Measurements from ENCODE around the gene NIPBL. TPM values are rescaled to one million over a fixed set of nuclear protein-coding genes. Genes with fewer than 3 reads are reported as not detected.
A peak's percentile ranks its signal among the peaks of the same experiment; 100 is the strongest.
"Not testable (repeated sequence)": the region's sequence is repeated elsewhere in the genome, so short reads cannot be mapped to it uniquely, and the experiment has no call there.

The NIPBL gene
- total and polyA plus RNA-seq, 4 experiments from 2014 or later: 3.8 to 110 (median 74.4) TPM

GRCh38 chr5:37090123-37090726 lies 213.7 kb downstream of the NIPBL start:
- Mint-ChIP-seq H3K36me3 (peaks cover 8 to 36% of the 10 kb centered on the region in 2 donors), H3K9me3 (peaks cover 0 to 4% (median 0%) of the 10 kb centered on the region in 8 donors), H3K27ac (no peak overlapping the region), H3K4me1 (no peaks in the 10 kb centered on the region), H3K27me3 (no peaks in the 10 kb centered on the region), H3K4me3 (no peak overlapping the region)
- no peaks in the 10 kb centered on the region for H3K36me3 ChIP-seq (ENCODE audit: insufficient read depth, low read length)
- ChIA-PET POLR2A (ENCODE audit: partially characterized antibody) (no interaction called here), CTCF (ENCODE audit: partially characterized antibody) (no interaction called here)
- H3K27me3 ChIP-seq (ENCODE audit: insufficient read depth, low read length): no peaks in the 10 kb centered on the region
- H3K4me3 ChIP-seq (ENCODE audit: low read length in 2 of 2): no peak overlapping the region
- intact Hi-C loops (cut with micrococcal nuclease): no loop called here
- no peaks in the 10 kb centered on the region for H3K4me1 ChIP-seq (ENCODE audit: insufficient read depth, low read length)
- H3K9me3 ChIP-seq (ENCODE audit: control insufficient read depth in 1 of 2, low read length in 2 of 2): no peaks in the 10 kb centered on the region
- no peak for DNase-seq
- H3K27ac ChIP-seq (ENCODE audit: low read depth, low read length): no peak overlapping the region

DNA sequence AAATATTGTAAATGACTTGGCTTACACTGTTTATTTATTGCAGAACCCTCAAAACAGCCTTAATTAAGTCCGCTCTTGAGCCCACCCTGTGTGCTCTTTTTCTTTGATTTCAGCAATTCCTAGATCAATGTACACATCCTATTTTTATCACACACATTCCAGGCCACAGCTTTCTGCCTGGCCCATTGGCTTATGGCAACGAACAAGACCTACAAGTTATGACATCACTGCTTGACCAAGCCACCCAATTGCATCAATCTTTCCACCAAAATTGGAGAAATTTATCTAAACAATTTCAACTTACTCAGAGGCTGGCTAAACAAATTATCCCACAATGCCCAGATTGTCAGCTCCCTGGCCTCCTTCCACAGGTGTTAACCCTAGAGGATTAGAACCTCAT lies 214.2 kb downstream of the NIPBL start:
- H3K9me3 ChIP-seq (ENCODE audit: control insufficient read depth in 1 of 2, low read length in 2 of 2): no peaks in the 10 kb centered on the region
- no peaks in the 10 kb centered on the region for H3K4me1 ChIP-seq (ENCODE audit: insufficient read depth, low read length)
- Mint-ChIP-seq H3K27ac (no peak overlapping the region), H3K9me3 (peaks cover 0 to 4% (median 0%) of the 10 kb centered on the region in 8 donors), H3K4me3 (no peak overlapping the region), H3K27me3 (no peaks in the 10 kb centered on the region), H3K4me1 (no peaks in the 10 kb centered on the region), H3K36me3 (peaks cover 10 to 31% of the 10 kb centered on the region in 2 donors)
- POLR2A ChIA-PET (ENCODE audit: partially characterized antibody): no interaction called here
- no peaks in the 10 kb centered on the region for H3K27me3 ChIP-seq (ENCODE audit: insufficient read depth, low read length)
- intact Hi-C loops (cut with micrococcal nuclease): no loop called here
- DNase-seq: no peak
- no peaks in the 10 kb centered on the region for H3K36me3 ChIP-seq (ENCODE audit: insufficient read depth, low read length)
- H3K27ac ChIP-seq (ENCODE audit: low read depth, low read length): no peak overlapping the region
- CTCF ChIA-PET (ENCODE audit: partially characterized antibody): no interaction called here
- H3K4me3 ChIP-seq (ENCODE audit: low read length in 2 of 2): no peak overlapping the region

- H3K4me1 Mint-ChIP-seq; H3K9me3 ChIP-seq (ENCODE audit: control insufficient read depth in 1 of 2, low read length in 2 of 2); CTCF ChIA-PET (ENCODE audit: partially characterized antibody); H3K4me1 ChIP-seq (ENCODE audit: insufficient read depth, low read length); H3K27ac ChIP-seq (ENCODE audit: low read depth, low read length); H3K4me3 ChIP-seq (ENCODE audit: low read length in 2 of 2); H3K4me3 Mint-ChIP-seq; H3K36me3 ChIP-seq (ENCODE audit: insufficient read depth, low read length); H3K27me3 ChIP-seq (ENCODE audit: insufficient read depth, low read length); POLR2A ChIA-PET (ENCODE audit: partially characterized antibody); intact Hi-C loops (cut with micrococcal nuclease); DNase-seq; H3K27me3 Mint-ChIP-seq: not testable (repeated sequence)
- Mint-ChIP-seq H3K36me3 (peaks cover 23 to 40% of the 10 kb centered on the region in 2 donors), H3K9me3 (peaks cover 0 to 25% (median 20%) of the 10 kb centered on the region in 8 donors), H3K27ac (peak overlapping the region in 1 of 7 donors; percentile 55)
Observed at GRCh38 chr5:37093795-37094194, 217.2 kb downstream of the NIPBL start.

DNA sequence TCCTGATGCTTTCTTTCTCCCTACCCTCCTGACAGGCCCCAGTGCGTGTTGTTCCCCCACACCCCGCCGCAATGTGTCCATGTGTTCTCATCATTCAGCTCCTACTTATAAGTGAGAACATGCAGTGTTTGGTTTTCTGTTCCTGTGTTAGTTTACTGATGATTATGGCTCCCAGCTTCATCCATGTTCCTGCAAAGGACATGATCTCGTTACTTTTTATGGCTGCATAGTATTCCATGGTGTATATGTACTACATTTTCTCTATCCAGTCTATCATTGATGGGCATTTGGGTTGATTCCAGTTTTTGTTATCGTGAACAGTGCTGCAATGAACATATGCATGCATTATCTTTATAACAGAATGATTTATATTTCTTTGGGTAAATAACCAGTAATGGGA lies 222.7 kb downstream of the NIPBL start:
- H3K27ac Mint-ChIP-seq; H3K4me1 ChIP-seq (ENCODE audit: insufficient read depth, low read length); H3K27me3 Mint-ChIP-seq; intact Hi-C loops (cut with micrococcal nuclease); H3K4me3 Mint-ChIP-seq; H3K9me3 ChIP-seq (ENCODE audit: control insufficient read depth in 1 of 2, low read length in 2 of 2); H3K4me1 Mint-ChIP-seq; H3K27me3 ChIP-seq (ENCODE audit: insufficient read depth, low read length); H3K4me3 ChIP-seq (ENCODE audit: low read length in 2 of 2); H3K36me3 ChIP-seq (ENCODE audit: insufficient read depth, low read length); CTCF ChIA-PET (ENCODE audit: partially characterized antibody); DNase-seq; POLR2A ChIA-PET (ENCODE audit: partially characterized antibody); H3K27ac ChIP-seq (ENCODE audit: low read depth, low read length): not testable (repeated sequence)
- peaks cover 5 to 64% (median 48%) of the 10 kb centered on the region in 8 donors for H3K9me3 Mint-ChIP-seq
- peaks cover 33 to 42% of the 10 kb centered on the region in 2 donors for H3K36me3 Mint-ChIP-seq

- Mint-ChIP-seq H3K4me3 (no peak overlapping the region), H3K4me1 (no peaks in the 10 kb centered on the region), H3K36me3 (peaks cover 36 to 53% of the 10 kb centered on the region in 2 donors), H3K9me3 (peaks cover 5 to 44% (median 32%) of the 10 kb centered on the region in 8 donors), H3K27me3 (no peaks in the 10 kb centered on the region), H3K27ac (no peak overlapping the region)
- H3K4me1 ChIP-seq (ENCODE audit: insufficient read depth, low read length): no peaks in the 10 kb centered on the region
- intact Hi-C loops (cut with micrococcal nuclease): no loop called here
- no peak overlapping the region for H3K27ac ChIP-seq (ENCODE audit: low read depth, low read length)
- H3K36me3 ChIP-seq (ENCODE audit: insufficient read depth, low read length): no peaks in the 10 kb centered on the region
- H3K27me3 ChIP-seq (ENCODE audit: insufficient read depth, low read length): no peaks in the 10 kb centered on the region
- ChIA-PET CTCF (ENCODE audit: partially characterized antibody) (no interaction called here), POLR2A (ENCODE audit: partially characterized antibody) (no interaction called here)
- DNase-seq: no peak
- no peak overlapping the region for H3K4me3 ChIP-seq (ENCODE audit: low read length in 2 of 2)
- H3K9me3 ChIP-seq (ENCODE audit: control insufficient read depth in 1 of 2, low read length in 2 of 2): no peaks in the 10 kb centered on the region
Observed at GRCh38 chr5:37103302-37103701, 226.7 kb downstream of the NIPBL start.

- ChIA-PET CTCF (ENCODE audit: partially characterized antibody) (no interaction called here), POLR2A (ENCODE audit: partially characterized antibody) (no interaction called here)
- Mint-ChIP-seq H3K4me1 (peaks cover 22 to 44% (median 30%) of the 10 kb centered on the region in 4 donors), H3K27ac (no peak overlapping the region), H3K9me3 (no peaks in the 10 kb centered on the region), H3K27me3 (no peaks in the 10 kb centered on the region), H3K36me3 (peaks cover 27 to 48% of the 10 kb centered on the region in 2 donors), H3K4me3 (no peak overlapping the region)
- Histone ChIP-seq H3K4me1 (ENCODE audit: insufficient read depth, low read length) (peaks cover 25% of the 10 kb centered on the region), H3K9me3 (ENCODE audit: control insufficient read depth in 1 of 2, low read length in 2 of 2) (no peaks in the 10 kb centered on the region), H3K36me3 (ENCODE audit: insufficient read depth, low read length) (no peaks in the 10 kb centered on the region), H3K27me3 (ENCODE audit: insufficient read depth, low read length) (no peaks in the 10 kb centered on the region), H3K27ac (ENCODE audit: low read depth, low read length) (no peak overlapping the region), H3K4me3 (ENCODE audit: low read length in 2 of 2) (no peak overlapping the region)
- no peak for DNase-seq
- intact Hi-C loops (cut with micrococcal nuclease): no loop called here
Observed at GRCh38 chr5:37109338-37109737, 232.8 kb downstream of the NIPBL start.

DNA sequence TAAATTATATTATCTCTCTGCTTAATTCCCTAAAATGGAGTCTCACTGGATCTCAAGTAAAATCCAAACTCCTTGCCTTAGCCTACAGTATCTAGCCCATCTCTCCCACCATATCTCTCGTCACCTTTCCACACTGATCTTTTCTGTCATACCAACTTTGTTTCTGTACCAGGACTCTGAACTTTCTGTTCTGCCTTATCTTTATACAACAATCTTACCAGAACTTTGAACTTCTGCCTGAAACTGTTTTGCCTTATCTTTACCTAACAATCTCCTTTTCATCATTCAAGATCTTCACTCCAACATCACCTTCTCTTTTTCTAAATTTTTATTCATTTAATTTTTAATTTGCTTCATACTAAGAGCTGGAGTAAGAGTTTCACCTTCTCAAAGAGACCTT lies 233.6 kb downstream of the NIPBL start:
- POLR2A ChIA-PET (ENCODE audit: partially characterized antibody): no interaction called here
- DNase-seq: no peak

More for the DNA sequence above, 233.6 kb downstream of the NIPBL start:
- H3K36me3 ChIP-seq (ENCODE audit: insufficient read depth, low read length): no peaks in the 10 kb centered on the region
- CTCF ChIA-PET (ENCODE audit: partially characterized antibody): no interaction called here
- Mint-ChIP-seq H3K9me3 (no peaks in the 10 kb centered on the region), H3K4me3 (peak overlapping the region in 2 of 8 donors; percentile 39 to 71), H3K27me3 (no peaks in the 10 kb centered on the region), H3K36me3 (peaks cover 28 to 49% of the 10 kb centered on the region in 2 donors), H3K27ac (peak overlapping the region in 2 of 7 donors; percentile 17 to 64), H3K4me1 (peaks cover 22 to 44% (median 30%) of the 10 kb centered on the region in 4 donors)
- H3K4me1 ChIP-seq (ENCODE audit: insufficient read depth, low read length): peaks cover 25% of the 10 kb centered on the region
- H3K27me3 ChIP-seq (ENCODE audit: insufficient read depth, low read length): no peaks in the 10 kb centered on the region
- H3K9me3 ChIP-seq (ENCODE audit: control insufficient read depth in 1 of 2, low read length in 2 of 2): no peaks in the 10 kb centered on the region
- intact Hi-C loops (cut with micrococcal nuclease): no loop called here
- no peak overlapping the region for H3K4me3 ChIP-seq (ENCODE audit: low read length in 2 of 2)
- H3K27ac ChIP-seq (ENCODE audit: low read depth, low read length): no peak overlapping the region
